GM19023 (cell line): ENCODE results near the gene RBCK1.
A peak's percentile ranks its signal among the peaks of the same experiment; 100 is the strongest.
"Not testable (repeated sequence)": the region's sequence is repeated elsewhere in the genome, so short reads cannot be mapped to it uniquely, and the experiment has no call there.

ENCODE experiments used
- ATAC-seq: cut with Tn5 transposase; IDR thresholded peaks from one replicate; pipeline ENCODE4 v1.9.1; 2021; ENCODE audit warnings: mild to moderate bottlenecking, moderate library complexity; ENCODE audit not compliant: unreplicated experiment

RBCK1 gene

DNA sequence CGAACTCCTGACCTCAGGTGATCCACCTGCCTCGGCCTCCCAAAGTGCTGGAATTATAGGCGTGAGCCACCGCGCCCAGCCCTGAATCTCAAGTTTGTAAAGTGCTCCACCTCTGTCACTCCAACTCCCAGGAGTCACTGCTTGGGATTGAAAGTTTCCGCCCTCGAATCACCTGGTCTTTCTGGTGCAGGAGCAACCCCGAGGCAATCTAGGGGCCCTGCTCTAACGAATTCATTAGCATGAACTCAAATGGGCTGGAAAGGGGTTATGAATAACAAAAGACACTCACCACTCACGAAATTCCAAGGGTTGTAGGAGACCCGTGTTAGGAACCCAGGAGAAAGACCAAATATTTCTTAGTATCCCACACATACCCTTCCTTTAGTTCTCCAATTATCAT lies 26.1 kb downstream of the RBCK1 start:
- ATAC-seq: no peak

DNA sequence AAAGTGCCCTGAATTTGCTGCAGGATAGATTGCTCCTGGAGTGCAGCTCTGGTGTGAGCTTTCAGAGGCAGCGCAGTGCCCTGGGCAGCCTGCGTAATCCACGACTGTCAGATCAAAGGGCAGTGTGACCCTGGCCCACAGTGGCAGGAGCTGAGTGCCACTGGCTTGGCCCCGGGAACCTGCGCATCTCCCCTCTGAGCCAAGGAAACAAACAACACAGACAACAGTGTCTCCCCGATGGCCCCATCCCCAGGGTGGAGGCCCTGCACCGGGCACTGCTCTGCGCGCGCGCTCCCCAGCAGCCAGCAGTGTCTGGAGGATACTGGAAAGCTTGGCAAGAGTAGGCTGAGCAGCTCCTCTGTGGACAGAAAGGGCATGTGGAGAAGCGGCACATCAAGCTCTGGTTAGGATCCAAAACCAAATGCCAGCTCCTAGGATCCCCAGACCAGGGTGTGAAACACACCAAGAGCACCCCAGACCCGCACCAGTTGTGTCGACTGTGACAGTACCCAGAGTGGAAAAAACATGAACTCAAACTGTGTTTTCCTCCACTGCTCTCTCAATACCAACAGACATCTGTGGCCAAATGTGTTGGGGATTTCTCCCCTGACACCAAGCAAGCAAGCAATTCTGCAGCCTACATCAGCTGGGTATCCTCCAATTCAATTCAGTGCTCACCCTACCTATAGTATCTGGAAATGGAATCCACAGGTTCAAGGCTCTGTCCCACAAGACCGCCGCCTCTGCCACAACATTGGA lies 26.7 kb downstream of the RBCK1 start:
- no peak for ATAC-seq

DNA sequence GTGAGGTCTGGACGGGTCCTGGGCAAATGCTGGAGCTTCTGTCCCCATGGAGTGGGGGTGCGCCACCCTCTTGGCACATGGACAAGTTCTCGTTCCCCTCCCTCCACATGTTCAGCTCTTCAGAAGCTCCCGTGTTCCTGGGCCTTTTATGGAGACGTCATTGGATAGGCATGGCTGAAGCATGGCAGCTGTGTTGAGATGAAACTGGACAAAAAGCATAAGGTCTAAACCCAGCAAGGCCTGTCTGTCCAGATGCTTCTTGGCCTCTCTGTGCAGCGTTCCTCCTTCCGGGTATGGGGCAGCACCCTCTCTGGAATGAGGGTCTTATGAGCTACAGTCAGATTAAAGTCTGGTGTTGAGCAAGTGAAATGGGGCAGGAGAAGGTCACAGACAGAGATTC lies 27.5 kb downstream of the RBCK1 start:
- no peak for ATAC-seq

DNA sequence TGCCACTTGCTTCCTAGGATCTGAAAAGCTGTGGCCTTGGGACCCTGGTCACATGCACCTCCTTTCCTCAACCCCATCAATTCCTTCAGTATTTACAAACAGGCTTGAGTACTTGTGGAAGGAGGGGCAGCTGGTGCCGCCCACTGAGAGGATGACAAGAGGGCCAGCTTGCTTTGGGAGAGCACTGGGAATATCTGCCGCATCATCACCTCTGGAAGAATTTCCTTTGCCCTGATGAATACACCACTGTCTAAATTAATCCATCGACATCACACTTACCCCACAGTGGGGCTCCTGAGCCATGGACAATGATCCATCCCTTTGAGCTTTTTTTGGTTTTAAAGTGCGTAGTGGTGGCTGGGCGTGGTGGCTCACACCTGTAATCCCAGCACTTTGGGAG lies 28.4 kb downstream of the RBCK1 start:
- ATAC-seq: no peak

DNA sequence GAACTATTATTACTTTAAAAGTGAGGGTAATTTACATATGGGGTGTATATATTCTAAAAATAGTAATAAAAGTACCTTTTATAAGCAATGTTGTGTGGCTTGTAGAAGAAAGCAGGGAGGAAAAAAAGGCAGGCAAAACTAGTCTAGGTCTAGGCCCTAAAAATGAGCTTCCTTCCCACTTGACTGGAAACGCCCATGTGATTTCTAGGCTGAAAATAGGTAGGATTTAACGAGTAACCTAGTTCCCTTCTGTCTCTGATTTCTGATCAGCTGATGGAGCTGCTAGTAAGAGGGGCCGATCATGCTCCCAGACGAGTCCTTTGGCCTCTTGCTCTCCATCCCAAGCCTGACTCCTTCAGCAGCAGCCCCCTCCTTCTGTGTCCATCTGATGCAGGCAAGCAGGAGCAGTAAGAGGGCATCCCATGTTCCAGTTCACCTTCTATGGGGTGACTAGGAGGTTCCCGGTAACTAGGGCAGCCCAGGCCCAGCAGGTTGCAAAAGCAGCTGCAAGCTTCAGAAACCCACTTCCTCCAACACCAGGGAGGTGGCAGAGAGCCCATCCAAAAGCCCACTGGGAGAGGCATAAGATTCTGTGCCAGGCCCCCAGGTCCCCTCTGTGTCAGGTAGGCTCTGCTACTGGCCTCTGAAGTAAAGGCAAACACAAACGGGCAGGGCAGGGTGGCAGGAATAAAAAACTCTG lies 29.8 kb downstream of the RBCK1 start:
- ATAC-seq: no peak

DNA sequence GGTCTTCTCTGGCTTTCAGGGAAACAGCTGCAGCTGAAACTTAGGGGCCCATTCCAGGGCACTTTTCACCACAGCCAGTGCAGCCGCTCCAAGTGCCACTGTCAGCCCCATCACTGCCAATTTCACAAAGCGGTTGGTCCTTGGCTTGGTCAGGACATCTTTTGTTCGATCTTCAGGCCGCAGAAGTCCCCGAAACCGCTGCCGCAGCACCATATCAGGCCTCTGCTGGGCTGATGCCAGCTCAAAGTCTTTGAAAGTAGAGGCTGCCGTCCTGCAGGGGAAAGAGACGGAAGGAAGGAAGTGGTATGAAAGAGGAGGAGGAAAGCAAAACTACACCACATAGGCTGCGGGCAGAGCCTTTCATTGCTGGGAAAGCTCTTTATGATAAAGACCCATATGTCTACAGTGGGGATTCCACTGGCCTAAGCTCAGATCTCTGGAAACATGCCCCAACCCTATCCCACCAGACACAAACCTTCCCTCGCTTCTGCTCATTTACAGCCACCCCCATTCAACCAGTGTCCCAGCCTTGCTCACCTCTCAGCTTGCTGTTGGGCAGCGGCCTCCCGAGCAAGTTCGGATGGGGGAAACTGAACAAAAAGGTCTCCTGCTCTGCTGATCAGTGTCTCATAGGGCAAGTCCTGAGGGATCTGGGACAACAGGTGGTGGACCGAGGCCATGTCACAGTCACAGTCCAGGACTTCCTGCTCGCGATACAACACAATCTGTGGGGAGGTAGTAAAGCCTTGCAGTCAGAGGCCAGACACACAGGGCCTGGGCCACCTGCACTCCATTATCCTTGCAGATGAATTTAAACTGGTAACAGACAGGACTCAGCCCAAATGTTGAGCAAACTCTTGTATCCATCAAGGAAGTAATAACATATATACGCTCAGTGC lies 30.7 kb downstream of the RBCK1 start:
- ATAC-seq: no peak

DNA sequence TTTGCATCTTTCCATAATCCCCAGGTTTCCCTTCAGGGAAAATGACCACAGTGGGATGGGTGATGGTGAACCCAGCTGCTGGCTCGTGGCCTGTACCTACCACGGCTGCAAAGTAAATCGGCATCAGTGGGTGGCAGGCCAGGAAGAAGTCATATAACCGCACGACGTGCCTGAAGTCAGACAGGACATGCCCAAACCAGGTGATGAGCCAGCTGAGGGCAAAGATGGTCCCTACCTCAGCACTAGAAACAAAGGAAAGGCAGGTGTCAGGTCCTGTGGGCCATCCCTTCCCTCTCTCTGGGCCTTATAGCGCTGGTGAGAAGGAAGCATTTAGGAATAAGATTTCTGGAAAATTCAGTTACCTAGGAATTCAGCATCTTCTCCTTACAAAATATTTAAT lies 32.0 kb downstream of the RBCK1 start:
- ATAC-seq: no peak

DNA sequence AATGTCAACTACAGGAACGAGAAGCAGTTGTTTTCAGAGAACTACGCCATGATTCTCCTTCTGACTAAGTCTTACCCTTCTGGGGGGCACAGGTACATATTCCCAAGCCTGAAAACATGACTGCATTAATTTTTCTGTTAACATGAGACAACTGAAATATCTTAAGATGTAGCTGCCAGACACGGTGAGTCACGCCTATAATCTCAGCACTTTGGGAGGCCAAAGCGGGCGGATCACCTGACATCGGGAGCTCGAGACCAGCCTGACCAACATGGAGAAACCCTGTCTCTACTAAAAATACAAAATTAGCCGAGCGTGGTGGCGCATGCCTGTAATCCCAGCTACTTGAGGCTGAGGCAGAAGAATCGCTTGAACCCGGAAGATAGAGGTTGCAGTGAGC lies 32.5 kb downstream of the RBCK1 start:
- ATAC-seq: no peak

DNA sequence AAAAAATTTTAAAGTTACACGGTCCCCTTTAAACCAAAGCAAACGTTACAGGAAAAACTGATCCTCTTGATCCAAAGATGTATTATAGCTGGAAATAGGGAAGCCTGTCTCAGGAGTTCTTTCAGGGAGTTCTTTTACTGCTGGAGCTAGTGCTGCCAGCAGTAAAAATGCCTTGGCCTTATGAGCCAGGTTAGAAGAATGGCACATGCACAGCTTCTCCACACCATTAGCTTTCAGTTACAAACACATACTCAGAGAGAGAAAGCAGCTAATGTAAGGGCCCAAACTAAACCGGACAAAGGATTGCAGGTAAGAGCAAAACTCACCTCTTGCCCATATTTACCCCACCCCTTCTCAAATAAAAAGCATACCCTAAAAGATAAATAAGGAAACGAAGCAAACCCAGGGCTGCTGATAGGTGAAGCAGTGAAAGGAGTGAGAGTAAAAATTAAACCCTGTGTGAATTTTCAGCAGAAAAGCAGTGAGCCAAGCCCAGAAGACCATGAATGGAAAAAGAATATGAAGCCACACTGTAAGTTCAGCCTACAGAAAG lies 35.2 kb downstream of the RBCK1 start:
- no peak for ATAC-seq

DNA sequence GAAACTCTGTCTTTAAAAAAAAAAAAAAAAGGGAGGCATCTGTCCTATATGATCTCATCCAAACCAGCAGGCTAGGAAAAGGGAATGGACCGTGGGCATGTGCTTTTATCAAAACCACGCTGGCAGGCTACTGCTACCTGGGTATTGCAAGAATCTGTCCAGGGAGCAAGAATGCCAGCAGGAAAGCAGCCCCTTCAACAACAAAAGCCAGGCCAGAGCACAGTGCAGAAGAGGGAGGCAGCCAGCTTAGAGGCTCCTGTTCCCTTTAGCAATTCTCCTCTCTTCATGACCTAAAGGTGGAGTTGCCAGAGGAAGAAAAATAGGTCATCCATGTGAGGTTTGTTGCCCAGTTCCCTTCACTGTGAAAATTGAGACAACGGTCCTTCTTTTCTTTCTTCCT lies 36.0 kb downstream of the RBCK1 start:
- ATAC-seq: no peak

DNA sequence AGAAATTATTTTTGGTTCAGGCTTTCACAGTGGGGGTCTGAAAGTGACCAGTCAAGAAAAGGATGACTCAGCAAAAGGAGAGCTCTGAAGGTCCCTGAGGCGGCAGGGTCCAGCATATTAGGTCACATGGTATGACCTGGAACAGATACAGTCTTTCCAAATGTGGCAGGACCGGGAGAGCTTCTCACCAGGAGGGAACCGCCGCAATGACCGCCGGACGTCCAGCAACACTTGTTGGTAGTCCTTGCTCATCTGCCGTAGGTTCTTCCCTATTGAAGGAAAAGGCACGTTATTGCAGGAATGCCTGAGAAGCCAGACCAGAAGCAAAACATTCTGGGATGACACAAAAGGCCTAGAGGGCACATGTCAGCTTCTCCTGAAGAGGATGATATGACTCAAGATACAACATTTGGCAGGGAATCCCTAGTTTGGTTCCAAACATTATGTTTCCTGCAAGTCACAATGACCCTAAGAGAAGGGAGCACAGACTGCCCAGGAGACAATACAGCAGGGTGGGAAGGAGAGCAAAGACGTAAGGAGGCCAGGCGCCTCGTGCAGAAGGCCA lies 36.8 kb downstream of the RBCK1 start:
- ATAC-seq: no peak

DNA sequence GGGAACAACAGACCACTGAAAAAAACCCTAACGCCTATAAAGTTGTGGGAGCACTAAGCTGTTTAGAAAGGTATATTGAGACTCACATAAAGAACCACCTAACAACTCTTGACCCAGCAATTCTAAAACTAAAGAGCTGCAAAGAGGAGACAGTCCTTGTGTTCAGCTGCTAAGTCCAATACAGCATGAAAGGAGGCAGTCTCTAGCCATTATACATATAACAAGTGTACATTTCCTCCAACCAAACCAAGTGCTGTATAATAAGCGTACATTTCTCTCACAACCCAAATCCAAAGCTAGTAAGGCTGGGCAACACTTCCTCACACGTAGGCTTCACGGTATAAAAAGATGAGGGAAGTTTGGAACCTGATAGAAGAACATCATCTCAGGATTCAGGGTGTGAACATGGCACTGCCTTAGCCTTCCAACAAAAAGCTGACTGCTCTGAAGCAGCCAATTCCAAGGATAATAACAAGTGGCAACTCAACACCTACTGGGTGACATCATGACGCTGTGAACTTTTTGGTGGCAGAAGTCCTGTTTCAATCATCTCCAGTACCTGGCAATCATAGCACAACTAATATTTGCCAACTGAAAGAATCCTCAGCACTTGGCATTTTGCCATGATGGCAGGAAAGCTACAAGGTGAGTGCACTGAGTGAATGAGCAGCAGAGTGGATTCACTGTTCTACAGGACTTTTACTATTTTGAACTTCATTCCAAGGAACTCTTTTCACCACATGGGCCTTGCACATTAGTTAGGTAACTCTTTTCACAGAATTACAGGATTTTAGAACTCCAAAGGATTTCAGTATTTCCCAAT lies 37.6 kb downstream of the RBCK1 start:
- ATAC-seq: no peak

DNA sequence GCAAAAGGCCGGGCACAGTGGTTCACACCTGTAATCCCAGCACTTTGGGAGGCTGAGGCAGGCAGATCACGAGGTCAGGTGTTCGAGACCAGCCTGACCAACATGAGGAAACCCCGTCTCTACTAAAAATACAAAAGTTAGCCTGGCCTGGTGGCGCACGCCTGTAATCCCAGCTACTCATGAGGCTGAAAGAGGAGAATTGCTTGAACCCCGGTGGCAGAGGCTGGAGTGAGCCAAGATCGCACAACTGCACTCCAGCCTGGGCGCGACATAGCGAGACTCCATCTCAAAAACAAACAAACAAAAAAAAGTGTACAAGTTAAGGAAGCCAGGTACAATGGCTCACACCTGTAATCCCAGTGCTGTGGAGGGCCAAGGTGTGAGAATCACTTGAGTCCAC lies 43.9 kb downstream of the RBCK1 start:
- not testable (repeated sequence) for ATAC-seq

DNA sequence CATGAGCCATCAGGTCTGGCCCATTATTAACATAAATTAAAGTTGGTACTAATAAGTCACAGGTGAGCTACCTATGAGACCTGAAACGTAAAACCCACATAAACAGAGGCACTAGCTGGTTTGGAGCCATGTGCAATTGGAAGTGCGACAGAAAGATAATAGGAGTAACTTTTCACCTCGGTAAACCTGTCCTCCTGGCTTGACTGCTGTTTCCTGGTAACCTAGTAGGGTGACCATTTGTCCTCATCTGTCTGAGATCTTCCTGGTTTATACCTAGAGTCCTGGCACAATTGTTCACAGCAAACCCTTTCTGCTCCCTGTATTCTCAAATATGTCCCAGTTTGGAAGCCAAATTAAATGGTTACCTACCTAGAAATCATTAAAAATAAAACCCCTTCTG lies 46.9 kb downstream of the RBCK1 start:
- ATAC-seq: no peak

DNA sequence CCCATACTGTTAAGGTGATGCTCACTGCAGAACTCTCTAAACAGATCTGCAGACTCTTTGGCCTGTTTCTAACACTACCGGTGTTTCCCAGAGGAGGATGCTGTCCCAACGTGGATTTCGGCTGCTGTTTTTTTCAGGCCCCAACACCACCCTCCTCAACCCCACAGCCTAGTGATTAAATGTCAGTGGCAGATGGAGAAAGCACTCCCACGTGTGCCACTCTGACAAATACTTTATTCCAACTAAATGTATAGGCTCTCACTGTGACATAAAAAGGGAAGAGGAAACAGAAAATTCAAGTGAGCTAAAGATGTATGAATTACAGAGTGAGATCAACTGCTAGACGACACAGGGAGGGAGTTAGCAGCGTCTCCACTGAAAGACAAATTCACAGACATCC lies 50.7 kb downstream of the RBCK1 start:
- ATAC-seq: no peak

DNA sequence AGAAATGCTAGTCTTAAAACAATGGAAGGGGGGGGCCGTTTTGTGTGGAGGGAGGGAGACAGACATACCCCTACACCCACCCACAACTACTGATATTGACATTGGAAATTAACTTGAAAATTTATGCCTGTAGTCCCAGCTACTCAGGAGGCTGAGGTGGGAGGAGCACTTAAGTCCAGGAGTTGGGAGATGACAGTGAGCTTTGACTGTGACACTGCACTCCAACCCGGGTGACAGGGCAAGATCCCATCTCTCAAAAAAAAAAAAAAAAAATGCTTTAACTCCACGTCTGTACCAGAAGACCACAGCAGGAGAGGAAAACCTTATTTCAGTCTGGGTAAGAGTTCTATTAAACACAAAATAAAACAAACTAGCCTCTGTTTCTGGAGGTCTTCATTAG lies 52.1 kb downstream of the RBCK1 start:
- ATAC-seq: no peak

DNA sequence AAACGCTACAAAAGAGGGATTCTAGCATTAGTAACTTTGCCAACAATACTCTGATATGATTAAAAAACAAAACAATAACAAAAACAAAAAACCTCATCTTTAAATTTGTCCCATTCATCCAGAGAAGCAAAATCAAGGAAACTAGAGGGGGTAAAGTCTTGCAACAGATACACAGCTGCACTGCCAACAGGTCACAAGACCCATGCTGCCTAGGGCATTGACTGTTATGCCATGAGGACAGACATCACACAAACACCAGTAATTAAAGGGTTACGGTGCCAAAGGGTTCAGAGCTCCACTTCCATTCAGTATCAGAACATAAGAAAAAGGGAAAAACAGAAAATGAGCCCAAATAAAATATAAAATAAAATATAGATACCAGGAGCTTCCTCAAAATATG lies 52.6 kb downstream of the RBCK1 start:
- ATAC-seq: no peak

DNA sequence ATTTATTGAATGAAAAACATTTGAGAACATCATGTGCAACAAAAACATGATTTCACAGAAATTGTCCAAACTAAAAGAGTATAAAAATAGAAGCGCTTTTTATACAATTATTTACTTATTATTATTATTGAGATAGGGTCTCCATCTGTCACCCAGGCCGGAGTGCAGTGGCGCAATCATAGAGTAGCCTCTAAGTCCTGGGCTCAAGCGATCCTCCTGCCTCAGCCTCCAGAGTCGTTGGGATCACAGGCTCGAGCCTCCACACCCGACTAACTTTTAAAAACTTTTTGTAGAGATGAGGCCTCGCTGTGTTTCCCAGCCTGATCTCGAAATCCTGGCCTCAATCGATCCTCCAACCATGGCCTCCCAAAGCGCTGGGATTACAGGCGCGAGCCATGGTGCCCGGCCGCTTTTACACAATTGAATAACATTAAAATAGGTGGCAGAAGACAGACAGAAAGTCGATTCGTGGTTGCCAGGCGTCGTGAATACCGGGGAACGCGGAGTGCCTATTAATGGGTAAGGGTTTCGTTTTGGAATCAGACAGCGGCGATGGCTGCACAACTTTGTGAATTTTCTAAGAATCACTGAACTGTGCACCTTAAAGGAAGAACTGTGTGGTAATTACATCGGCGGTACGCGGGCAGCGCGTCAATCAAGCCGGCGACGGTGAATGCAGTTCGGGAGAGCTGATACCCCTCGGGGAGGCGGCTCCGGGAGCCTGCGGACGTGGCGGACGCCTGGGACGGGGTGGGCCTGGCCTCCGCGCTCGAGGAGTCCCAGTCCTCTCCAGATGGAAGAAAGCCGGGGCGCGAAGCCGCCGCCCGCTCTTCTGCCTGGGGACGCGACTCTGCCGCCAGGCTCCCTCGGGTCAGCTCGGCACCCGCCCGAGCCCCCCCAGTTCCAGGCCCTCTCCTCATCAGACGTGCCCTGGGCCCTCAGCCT lies 53.4 kb downstream of the RBCK1 start:
- peak; percentile 38 for ATAC-seq
